HG03520 (cell line): ENCODE measurements around the gene BUB3.
"Not testable (repeated sequence)": the region's sequence is repeated elsewhere in the genome, so short reads cannot be mapped to it uniquely, and the experiment has no call there.

Source experiments
- ATAC-seq: cut with Tn5 transposase; IDR thresholded peaks from one replicate; pipeline ENCODE4 v1.9.1; 2021; ENCODE audit warnings: mild to moderate bottlenecking, moderate library complexity; ENCODE audit not compliant: unreplicated experiment

BUB3 gene

DNA sequence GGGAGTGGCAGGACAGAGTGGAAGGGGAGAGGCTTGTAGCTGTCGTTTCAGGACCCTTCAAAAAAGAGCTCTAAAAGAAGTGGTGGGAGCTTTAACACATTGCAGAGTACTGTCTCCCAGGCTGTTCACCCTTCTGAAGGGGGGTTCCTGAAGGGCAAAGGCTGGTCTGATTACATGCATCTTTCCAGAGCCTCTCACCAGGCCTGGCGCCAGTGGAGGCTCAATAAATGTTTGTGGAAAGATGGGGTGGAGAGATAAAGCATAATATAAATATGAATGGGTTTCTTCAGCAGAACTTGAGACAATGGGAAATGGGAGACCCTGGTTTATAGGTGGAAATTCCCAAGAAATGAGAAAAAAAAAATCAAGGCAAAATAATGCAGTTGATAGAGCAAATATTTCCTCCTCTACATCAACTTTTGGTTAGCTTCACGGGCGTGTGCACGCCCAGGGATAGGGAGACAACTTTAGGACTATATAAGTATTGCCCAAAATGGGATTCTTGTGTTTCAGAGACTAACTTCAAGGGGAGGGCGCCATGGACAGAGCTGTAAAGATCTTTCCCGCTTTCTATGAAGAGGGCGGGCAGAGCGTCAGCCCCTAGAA, 613 bp upstream of the BUB3 start:
- ATAC-seq = no peak

DNA sequence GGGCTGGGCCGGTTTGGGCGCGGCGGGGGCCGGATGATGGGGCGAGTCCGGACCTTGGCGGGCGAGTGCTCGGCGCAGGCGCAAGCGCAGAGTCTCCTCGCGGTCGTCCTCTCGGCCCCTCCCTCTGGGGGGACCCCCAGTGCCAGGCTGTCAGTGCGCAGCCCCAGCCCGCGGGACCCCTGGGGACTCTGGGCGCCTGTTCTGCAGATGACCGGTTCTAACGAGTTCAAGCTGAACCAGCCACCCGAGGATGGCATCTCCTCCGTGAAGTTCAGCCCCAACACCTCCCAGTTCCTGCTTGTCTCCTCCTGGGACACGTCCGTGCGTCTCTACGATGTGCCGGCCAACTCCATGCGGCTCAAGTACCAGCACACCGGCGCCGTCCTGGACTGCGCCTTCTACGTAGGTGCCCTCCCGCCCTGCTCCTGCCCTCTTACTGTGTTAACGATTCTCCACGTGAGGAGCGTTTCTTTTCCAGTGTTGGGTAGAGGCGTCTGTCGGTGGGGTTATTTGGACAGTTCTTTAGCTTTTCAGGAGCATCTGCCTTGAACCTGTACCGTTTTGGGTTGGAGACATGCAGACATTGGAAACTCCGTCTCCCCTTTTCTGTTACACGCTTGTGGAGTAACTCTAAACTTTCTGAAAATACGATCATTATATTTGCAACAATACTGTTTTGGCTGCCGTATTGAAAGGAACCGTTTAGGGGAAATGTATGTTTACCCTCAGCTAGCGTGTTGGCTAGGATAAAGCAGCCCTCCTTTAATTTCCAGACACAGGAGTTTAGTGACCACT, 706 bp downstream of the BUB3 start:
- ATAC-seq = peak; percentile 37

GRCh38 chr10:123156078-123156477, 1.9 kb downstream of the BUB3 start:
- ATAC-seq = no peak

DNA sequence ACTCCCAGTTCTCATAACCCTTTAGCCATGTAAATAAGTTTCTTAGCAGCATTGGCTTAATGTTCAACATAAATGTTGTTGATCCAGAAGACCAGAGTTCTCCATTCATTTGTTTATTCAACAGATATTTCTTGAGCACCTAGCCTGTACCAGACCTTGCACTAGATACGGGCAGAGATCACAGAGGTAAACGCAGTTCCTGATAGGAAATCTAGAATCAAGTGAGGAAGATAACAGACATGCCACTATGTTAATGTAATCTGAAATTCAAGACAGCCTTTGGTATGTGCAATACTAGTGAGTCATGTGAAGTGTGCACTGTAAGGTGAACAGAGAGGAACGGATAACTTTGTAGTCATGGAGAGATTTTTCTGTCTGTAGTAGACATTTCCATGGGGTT, 3.0 kb downstream of the BUB3 start:
- no peak for ATAC-seq

GRCh38 chr10:123158682-123159081, 4.5 kb downstream of the BUB3 start:
- no peak for ATAC-seq

GRCh38 chr10:123160311-123160980, 6.2 kb downstream of the BUB3 start:
- ATAC-seq = no peak

GRCh38 chr10:123164319-123164718, 10.1 kb downstream of the BUB3 start:
- ATAC-seq = no peak

DNA sequence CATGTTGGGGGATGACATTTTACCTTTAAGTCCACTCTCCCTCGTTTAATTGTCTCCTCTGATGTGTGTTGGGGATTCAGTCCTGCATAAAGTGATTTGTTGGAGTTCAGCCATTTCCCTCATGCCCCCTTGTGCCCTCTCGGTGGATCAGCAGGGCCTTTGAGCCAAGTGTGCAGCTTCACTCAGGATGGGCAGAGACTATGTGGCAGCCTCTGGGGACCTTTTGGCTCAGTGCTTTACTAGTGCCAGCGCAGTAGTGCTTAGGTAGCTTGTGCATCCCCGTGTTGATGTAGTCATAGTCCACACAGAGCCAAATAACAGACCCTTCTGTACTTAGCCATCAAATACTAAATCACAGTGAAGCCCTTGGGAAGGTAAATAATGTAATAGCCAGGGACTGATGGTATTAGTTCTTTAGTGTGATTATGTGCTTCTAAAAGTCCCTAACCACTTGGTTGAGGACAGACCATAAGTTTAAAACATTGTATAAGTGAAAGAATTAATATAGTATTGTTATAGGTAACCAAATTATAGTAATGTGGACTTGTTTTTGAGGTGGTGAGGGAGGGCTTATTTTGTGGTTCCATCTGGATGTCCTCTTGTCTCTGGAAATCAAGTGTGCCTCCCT, 11.4 kb downstream of the BUB3 start:
- ATAC-seq = no peak

- ATAC-seq = no peak
Measured at GRCh38 chr10:123166618-123167017, 12.4 kb downstream of the BUB3 start.

DNA sequence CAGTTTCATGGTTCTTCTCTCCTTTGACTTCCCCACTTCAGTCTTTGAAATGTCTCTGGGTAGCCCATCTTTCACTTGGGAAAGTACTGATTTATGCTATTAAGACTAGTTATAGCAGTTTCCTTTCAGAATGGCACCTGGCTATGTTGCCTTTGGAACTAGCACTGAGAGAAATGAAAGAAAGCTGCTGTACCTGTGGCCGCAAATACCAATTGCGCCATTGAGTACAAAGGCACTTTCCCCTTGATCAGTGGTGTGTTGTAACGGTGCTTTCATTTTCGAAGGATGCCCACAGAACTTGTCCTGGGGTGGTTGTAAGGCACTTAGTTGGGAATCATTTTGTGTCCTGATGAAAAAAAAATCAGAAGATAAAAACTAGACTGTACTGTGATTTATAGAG, 16.8 kb downstream of the BUB3 start:
- no peak for ATAC-seq

DNA sequence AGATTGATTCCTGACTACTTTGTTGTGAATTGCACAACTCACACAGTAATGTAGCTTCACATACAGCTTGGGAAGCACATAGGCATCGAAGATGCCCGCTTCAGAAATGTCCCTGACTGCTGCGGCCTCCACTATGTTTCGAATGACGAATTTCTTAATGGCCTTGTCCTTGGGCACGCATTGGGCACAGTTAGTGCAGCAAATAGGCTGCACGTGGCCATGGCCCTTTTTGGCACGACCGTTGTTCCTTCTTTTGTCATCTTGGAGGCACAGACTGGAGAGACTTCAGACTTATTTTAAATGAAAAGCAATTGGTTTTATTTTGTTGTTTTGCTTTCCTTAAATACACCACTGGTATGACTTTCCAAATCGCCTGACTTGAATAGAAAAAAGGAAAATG, 17.4 kb downstream of the BUB3 start:
- not testable (repeated sequence) for ATAC-seq

DNA sequence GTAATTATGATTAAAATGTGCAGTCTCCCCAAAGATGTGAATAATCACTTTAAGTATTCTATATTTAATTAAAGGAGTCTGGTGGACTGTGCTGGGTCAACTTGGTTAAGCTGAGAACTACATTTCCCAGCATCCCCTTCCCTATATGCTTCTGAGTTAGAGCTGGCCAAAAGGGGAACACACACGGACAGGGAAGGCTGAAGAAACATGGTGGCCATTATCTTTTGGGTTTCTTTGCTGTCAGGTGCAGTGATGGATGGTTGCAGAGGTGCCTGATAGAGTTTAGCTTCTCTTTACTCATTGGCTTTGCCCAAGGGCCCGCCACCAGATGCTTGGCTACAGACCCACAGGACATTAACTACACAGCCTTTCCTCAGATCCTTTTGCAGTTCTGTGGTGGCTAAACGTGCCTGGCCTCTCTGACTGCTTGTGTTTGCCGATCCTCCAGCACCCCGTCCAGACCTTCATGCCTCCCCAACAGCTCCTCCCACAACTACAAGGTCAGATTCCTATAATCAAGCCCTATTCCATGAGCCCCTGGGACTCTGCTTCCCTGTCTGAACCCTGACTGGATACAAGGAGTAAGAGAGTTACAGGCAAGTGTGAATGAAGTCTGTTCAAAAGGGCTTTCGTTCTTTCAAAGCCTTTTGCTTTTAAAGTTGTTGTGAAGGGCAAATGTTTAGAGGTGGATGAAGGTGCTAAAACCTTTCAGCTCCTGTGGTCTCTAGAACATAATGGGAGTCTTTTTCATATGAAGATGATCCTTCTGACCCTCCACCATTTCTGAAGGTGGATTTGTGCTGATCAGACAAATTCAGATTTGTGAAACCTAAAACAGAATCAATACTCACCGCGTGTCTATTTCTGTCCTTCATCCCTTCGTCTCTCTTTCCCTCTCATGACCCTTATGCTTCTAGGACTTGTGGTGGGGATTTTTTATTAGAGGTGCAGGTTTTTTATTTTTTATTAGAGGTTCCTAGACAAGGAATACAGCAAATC, 21.5 kb downstream of the BUB3 start:
- ATAC-seq = no peak

GRCh38 chr10:123178390-123178789, 24.2 kb downstream of the BUB3 start:
- not testable (repeated sequence) for ATAC-seq

- no peak for ATAC-seq
Measured at GRCh38 chr10:123180101-123181090, 26.2 kb downstream of the BUB3 start.

- ATAC-seq = no peak
Measured at GRCh38 chr10:123183724-123184123, 29.5 kb downstream of the BUB3 start.

DNA sequence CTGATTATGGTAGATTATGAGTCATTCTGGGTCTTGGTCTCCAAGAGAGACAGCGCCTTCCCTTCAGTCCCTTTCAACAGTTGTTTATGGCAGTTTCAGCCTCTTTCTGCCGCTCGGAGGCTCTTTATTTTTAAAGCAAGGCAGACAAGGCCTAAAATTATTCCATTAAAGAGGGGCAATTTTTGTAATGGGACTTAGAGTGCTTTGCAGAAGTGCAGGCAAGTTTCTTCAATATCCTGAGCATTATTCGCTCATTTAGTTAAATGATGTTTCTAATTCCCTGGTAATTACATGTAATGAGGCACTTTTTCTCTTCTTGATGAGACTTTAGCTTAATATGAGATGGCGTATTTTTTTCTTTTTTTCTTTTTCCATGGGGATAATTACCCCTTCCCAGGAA, 33.6 kb downstream of the BUB3 start:
- ATAC-seq = no peak

- ATAC-seq = no peak
Measured at GRCh38 chr10:123191886-123192285, 37.7 kb downstream of the BUB3 start.

GRCh38 chr10:123194056-123194455, 39.9 kb downstream of the BUB3 start:
- no peak for ATAC-seq

- ATAC-seq = no peak
Measured at GRCh38 chr10:123200531-123200930, 46.3 kb downstream of the BUB3 start.
